Stimulated activated CD8-positive, alpha-beta memory T cell treated with anti-CD3 and anti-CD28 coated beads, Interleukin-7, amount 100 ng/mL, for 48 hours (primary cell): ENCODE measurements around the gene BRAT1.

Experiments used
- DNase-seq, 2 donors: peaks; one replicate each; pipeline ENCODE4 v3.0.0-alpha.2; 2020; ENCODE audit warnings: low read depth in 1 of 2; ENCODE audit errors: extremely low read depth in 1 of 2

Gene BRAT1

GRCh38 chr7:2514473-2515423, 40.6 kb downstream of the BRAT1 start:
- no peak for DNase-seq

DNA sequence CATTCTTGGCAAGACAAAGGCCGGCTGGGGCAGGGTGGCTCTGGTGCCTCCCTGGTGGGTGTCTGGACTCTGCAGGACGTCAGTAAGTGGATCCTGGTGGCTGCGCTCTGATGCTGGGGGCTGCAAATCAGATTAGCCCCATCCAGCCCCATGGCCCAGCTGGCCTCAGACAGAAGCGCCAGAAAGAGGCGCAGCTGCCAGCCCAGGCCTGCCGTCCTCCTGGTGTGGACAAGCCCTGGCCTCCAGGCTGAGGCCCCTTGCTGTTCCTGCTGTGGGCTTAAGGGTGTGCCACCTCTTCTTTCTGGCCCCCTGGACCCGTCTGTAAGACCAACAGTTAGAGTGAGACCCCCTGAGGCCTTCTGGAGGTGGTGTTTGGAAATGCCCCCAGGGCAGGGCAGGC, 41.6 kb downstream of the BRAT1 start:
- DNase-seq, result no peak

GRCh38 chr7:2512713-2513112, 42.6 kb downstream of the BRAT1 start:
- DNase-seq, result no peak

DNA sequence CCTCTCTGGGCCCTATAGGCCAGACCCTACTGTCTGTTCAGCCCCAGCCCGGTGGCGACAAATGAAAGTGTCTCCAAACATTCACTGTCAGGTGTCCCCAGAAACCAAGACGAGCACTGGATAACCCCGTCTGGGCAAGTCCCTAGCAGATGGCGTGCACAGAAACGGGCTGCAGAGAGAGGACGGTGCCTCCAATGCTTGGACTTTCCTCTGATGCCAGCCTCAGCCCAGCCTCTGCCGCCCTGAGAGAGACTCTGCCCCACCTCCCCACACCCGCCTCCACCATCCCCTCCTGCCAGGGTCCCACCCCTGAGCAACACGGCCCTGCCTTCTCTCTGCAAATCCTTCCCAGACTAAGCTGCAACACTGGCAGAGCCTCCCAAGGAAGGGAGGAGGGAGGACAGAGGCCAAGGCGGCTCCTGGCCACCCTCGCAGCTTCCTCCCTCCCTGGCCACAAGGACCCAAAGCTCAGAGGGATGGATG, 43.1 kb downstream of the BRAT1 start:
- no peak for DNase-seq

DNA sequence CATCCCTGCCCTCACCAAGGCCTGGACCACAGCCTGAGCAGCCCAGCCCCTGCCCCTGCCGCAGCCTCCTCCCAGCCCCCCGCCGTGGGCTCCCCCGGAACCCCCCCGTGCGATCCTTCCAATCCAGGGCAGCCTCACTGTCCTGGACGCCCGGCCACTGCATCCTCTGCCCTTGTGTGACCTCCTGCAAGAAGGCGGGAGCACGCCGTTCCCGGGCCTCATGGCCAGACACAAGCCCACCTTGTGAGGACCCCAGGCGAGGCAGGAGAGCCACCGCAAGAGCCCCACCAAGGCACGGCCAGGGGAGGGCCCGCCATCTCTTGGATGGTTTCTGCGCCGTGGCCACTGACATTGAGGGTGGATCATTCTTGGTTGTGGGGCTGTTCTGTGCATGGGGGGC, 43.6 kb downstream of the BRAT1 start:
- DNase-seq, result no peak

GRCh38 chr7:2510909-2511768, 44.2 kb downstream of the BRAT1 start:
- no peak for DNase-seq

DNA sequence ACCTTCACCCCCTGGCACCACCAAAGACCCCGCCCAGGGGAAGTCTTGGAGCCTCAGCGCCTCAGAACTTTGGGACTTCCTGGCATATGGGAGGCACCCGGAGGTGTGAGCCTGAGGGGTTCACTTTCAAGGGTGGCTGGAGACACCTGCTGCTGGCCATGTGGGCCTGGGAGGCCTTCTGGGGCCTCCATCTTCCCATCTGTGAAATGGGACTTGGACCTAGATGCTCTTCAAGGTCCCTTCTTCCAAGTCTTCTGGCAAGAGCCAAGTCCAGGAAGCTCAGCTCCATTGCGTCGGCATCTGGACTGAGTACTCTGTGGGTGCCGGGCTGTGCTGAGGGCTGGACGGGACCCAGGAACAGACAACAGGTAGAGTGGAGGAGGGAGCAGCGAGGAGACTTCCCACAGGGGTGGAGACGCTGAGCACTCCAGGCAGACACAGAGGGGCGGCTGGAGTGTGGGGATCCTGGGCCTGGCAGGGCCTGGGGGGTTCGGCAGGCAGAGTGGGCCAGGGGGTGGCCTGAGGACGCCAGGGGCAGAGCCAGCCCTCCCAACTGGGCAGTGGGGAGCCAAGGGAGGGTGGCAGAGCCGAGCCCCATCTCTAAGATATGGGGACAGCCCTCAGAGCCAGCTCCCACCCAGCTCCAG, 45.1 kb downstream of the BRAT1 start:
- no peak for DNase-seq

DNA sequence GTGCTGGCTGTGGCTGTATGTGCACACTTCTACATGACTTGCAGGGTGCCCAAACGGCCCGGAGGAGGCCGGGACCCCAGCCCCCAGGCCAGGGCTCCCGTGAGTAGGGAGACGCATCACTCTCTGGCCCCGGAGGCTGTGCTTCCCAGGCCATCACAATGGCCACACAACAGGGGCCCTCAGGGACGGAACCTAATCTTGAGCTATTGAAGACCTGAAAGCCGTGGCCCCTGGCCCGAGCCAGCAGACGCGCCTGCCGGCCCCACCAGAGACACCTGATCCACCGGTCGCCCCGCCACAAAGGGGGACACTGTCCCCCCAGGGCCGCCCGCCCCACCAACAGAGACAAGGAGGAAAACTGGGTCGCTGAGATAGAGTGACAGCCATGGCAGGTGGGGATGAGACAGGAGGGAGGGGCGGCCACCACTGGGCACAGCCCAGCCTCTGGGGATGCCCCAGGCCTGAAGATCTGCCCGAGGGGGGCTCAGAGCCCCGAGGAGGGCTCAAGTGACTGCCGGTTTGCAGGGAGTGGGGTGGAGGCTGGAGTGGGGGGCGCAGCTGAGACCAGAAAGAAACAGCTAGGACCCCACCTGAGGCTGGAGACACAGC, 45.9 kb downstream of the BRAT1 start:
- DNase-seq, result no peak

GRCh38 chr7:2508327-2509215, 46.8 kb downstream of the BRAT1 start:
- DNase-seq, result peak in 1 of 2 donors; percentile 62

GRCh38 chr7:2507917-2508306, 47.4 kb downstream of the BRAT1 start:
- no peak for DNase-seq

- no peak for DNase-seq
These were observed 48.0 kb downstream of the BRAT1 start for GRCh38 chr7:2507208-2507916.

DNA sequence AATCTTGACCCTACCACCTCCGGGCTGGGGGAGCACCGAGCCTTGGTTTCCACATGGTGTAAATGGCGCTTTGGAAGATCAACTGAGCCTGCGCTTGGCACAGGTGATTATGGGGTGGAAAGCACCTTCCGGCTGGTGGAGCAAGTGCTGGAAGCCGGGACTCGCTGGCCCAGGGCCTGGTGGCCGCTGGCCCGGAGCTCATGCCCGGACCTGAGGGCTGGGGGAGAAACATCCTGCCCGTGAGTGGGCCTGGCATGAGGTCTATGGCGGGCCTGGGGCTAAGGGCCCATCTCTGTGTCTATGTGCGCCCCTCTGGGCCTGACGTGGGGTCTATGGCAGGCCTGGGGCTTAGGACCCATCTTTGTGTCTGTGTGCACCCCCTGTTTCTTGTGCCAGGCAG, 49.9 kb downstream of the BRAT1 start:
- DNase-seq, result no peak

DNA sequence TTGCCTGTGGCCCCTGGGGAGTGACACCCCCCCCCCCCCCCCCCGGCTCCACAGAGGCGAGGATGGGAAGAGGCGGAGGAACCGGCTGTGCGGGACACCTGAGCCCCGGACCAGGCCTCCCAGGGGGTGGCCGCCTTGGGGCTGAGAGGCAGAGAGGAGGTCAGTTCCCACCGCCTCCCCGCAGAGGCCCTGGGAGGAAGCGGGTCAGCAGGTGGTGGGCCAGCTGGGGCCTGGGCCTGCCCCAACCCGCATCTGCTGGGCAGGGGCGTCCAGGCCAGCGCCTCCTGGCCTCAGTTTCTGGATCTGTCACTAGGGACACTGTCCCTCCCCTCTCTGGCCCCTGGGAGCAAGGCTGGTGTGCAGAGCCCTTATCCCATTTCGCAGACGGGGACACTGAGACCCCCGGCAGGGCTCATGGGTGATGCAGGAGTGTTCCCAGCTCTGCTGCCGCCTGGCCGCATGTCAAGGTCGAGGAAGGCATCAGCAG, 50.4 kb downstream of the BRAT1 start:
- no peak for DNase-seq

- no peak for DNase-seq
These were observed 51.0 kb downstream of the BRAT1 start for GRCh38 chr7:2504128-2504888.

GRCh38 chr7:2503056-2503941, 52.0 kb downstream of the BRAT1 start:
- no peak for DNase-seq

DNA sequence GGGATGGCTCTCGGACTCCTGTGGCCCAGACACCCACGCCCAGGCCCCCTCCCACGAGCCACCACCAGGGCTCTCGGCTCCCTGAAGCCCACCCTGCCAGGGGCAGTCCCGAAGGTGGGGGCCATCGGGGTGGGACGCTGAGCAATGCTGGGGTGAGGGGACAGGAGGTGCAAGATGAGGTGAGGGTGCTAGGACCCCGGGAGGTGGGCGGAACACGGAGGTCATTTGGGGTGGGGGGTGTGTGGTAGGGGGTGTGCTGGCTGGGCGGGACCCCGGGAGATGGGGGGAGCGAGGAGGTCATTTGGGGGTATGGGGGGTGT, 52.7 kb downstream of the BRAT1 start:
- DNase-seq, result no peak

DNA sequence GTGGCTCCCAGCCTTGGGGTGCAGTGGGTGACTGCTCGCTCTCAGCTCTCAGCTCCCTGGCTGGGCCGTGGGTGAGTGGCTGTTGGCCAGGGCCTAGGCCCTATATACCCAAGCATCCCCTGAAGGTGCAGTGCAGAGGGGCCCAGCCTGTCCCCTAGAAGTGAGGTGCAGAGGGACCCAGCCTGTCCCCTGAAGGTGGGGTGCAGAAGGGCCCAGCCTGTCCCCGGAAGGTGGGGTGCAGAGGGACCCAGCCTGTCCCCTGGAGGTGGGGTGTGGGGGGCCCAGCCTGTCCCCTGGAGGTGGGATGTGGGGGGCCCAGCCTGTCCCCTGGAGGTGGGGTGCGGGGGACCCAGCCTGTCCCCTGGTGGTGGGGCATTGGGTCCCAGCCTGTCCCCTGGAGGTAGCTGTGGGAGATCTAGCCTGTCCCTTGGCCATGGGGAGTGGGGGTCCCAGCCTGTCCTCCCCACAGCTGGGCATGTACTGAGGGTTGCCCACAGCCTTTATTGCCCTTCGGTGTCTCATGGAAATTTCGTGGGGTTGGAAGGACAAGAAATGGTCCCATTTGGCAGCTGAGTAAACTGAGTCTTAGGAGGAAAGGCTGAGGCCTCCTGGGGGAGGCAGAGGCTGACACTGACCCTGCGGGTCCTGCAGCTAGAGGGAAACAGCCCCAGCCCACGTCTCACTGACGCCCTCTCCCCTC, 53.2 kb downstream of the BRAT1 start:
- DNase-seq, result no peak
